Kidney (tissue), 14 donors: ENCODE measurements around the gene JARID2. TPM values are rescaled to one million over a fixed set of nuclear protein-coding genes. Genes with fewer than 3 reads are reported as not detected.

ENCODE experiments used
- DNase-seq, 5 donors: peaks; one replicate each; pipeline ENCODE4 v3.0.0-alpha.2; 2013 to 2020
- FAIRE-seq: peaks from 2 replicates; lab custom pipeline; 2012; peaks lifted over from hg19 to GRCh38; lab: Jason Lieb, UNC
- H3K27ac ChIP-seq, 2 donors: one replicate each; pipeline ENCODE4 v1.7.0; 2013; ENCODE audit warnings: low read depth in 2 of 2, low read length in 2 of 2, inconsistent platforms in 1 of 2
- H3K27me3 ChIP-seq: one replicate; pipeline ENCODE4 v1.7.1; 2013; ENCODE audit warnings: low read length, inconsistent platforms; ENCODE audit not compliant: control insufficient read depth, insufficient read depth
- H3K36me3 ChIP-seq, 3 donors: one replicate each; pipeline versions ENCODE4 v1.7.0 to v1.7.1; 2013; ENCODE audit warnings: low read length in 3 of 3, control low read depth in 1 of 3, inconsistent platforms in 1 of 3; ENCODE audit not compliant: insufficient read depth in 3 of 3, control insufficient read depth in 2 of 3
- H3K4me1 ChIP-seq, 3 donors: one replicate each; pipeline versions ENCODE4 v1.7.0 to v1.7.1; 2013; ENCODE audit warnings: low read length in 3 of 3, inconsistent platforms in 1 of 3, low read depth in 1 of 3; ENCODE audit not compliant: control insufficient read depth in 2 of 3, insufficient read depth in 2 of 3
- H3K4me3 ChIP-seq, 3 donors: one replicate each; pipeline versions ENCODE4 v1.7.0 to v1.8.1; 2013; ENCODE audit warnings: low read length in 3 of 3, control low read depth in 1 of 3, inconsistent platforms in 1 of 3
- H3K9ac ChIP-seq, 3 donors: one replicate each; pipeline versions ENCODE4 v1.7.0 to v1.7.1; 2013; ENCODE audit warnings: low read length in 3 of 3, control low read depth in 1 of 3, inconsistent platforms in 1 of 3
- H3K9me3 ChIP-seq, 3 donors: one replicate each; pipeline versions ENCODE4 v1.7.0 to v1.7.1; 2013; ENCODE audit warnings: low read length in 3 of 3, control low read depth in 1 of 3, inconsistent platforms in 1 of 3; ENCODE audit not compliant: control insufficient read depth in 2 of 3, insufficient read depth in 1 of 3
- CTCF ChIP-seq: IDR thresholded peaks from 3 replicates; pipeline ENCODE4 v1.5.1; 2012; ENCODE audit warnings: mild to moderate bottlenecking, moderate library complexity, borderline replicate concordance; ENCODE audit not compliant: insufficient read depth; ENCODE audit errors: extremely low read depth
- intact Hi-C: fragments of 100-400 bp; cut with DNase I; formaldehyde crosslinking; loops from one replicate; pipeline ENCODE4 v1.11.1; 2022
- polyA plus RNA-seq: library from polyadenylated mRNA; stranded (reverse); fragments of 350-450 nt; fragmentation: Illumina TruSeq; extraction: RNeasy Lipid Tissue Mini Kit (QIAGEN cat#74804); gene quantifications from one replicate; pipeline ENCODE4 v1.2.3, GENCODE V29; 2014; ENCODE audit warnings: low read depth, low replicate concordance; ENCODE audit not compliant: insufficient read depth
- total RNA-seq: library from RNA; stranded (reverse); fragmentation: NEBNext Ultra II Directional; extraction: Animal tissue kit (Norgen Biotek cat#: 25700); gene quantifications from one replicate; pipeline ENCODE4 v1.2.1, GENCODE V29; 2021
- donor health status: control.
- donor health status: control.
- donor health status: control.
- donor health status: control.
- donor health status: control.
- donor health status: DM: yes; HTN: yes; CAD: no.
- donor health status: Normal renal cell carcinoma (clear cell type).

JARID2 gene
- total and polyA plus RNA-seq, 2 donors from 2014 or later = 1.8 to 12.3 TPM

GRCh38 chr6:15335916-15336315, 90.0 kb downstream of the JARID2 start:
- intact Hi-C loops = no loop called here
- Histone ChIP-seq H3K9ac (no peak overlapping the region), H3K36me3 (no peaks in the 10 kb centered on the region), H3K4me1 (no peaks in the 10 kb centered on the region), H3K27ac (no peak overlapping the region), H3K9me3 (no peaks in the 10 kb centered on the region), H3K4me3 (no peak overlapping the region), H3K27me3 (no peaks in the 10 kb centered on the region)
- TF ChIP-seq CTCF = no peak
- no peak for FAIRE-seq
- no peak for DNase-seq

- H3K27me3 ChIP-seq = no peaks in the 10 kb centered on the region
- no peak overlapping the region for H3K4me3 ChIP-seq
- H3K4me1 ChIP-seq = no peaks in the 10 kb centered on the region
- no peaks in the 10 kb centered on the region for H3K36me3 ChIP-seq
- H3K27ac ChIP-seq = no peak overlapping the region
- no peak for TF ChIP-seq CTCF
- DNase-seq = no peak
- intact Hi-C loops = no loop called here
- H3K9me3 ChIP-seq = no peaks in the 10 kb centered on the region
- H3K9ac ChIP-seq = no peak overlapping the region
- no peak for FAIRE-seq
Measured at GRCh38 chr6:15336900-15337560, 91.2 kb downstream of the JARID2 start.

- intact Hi-C loops = no loop called here
- Histone ChIP-seq H3K9ac (no peak overlapping the region), H3K9me3 (no peaks in the 10 kb centered on the region), H3K4me3 (no peak overlapping the region), H3K4me1 (peaks cover 0 to 2% (median 0%) of the 10 kb centered on the region in 3 donors), H3K27ac (no peak overlapping the region), H3K27me3 (no peaks in the 10 kb centered on the region), H3K36me3 (no peaks in the 10 kb centered on the region)
- FAIRE-seq (no peak), DNase-seq (no peak)
- TF ChIP-seq CTCF = no peak
Measured at GRCh38 chr6:15337582-15337981, 91.7 kb downstream of the JARID2 start.

GRCh38 chr6:15338476-15338875, 92.6 kb downstream of the JARID2 start:
- no peak for FAIRE-seq
- no peaks in the 10 kb centered on the region for H3K9me3 ChIP-seq
- H3K36me3 ChIP-seq = no peaks in the 10 kb centered on the region
- H3K9ac ChIP-seq = no peak overlapping the region
- intact Hi-C loops = no loop called here
- peaks cover 0 to 2% (median 1%) of the 10 kb centered on the region in 3 donors for H3K4me1 ChIP-seq
- no peak overlapping the region for H3K27ac ChIP-seq
- no peaks in the 10 kb centered on the region for H3K27me3 ChIP-seq
- H3K4me3 ChIP-seq = no peak overlapping the region
- DNase-seq = no peak
- no peak for TF ChIP-seq CTCF
